Stimulated activated CD8-positive, alpha-beta memory T cell treated with anti-CD3 and anti-CD28 coated beads, Interleukin-12 subunit alpha, Interleukin-12 subunit beta, amount 100 ng/mL, for 4 hours (primary cell): ENCODE data around the gene PDGFA.

Experiments
- DNase-seq: peaks from one replicate; pipeline ENCODE4 v3.0.0-alpha.2; 2020; ENCODE audit warnings: low read depth

Gene PDGFA

GRCh38 chr7:536231-536630 lies 16.6 kb upstream of the PDGFA start:
- no peak for DNase-seq

- no peak for DNase-seq
Measured at GRCh38 chr7:534959-535358, 15.3 kb upstream of the PDGFA start.

GRCh38 chr7:534075-534474 lies 14.4 kb upstream of the PDGFA start:
- DNase-seq = no peak

GRCh38 chr7:533266-533665 lies 13.6 kb upstream of the PDGFA start:
- DNase-seq = no peak

- no peak for DNase-seq
Measured at GRCh38 chr7:532379-533143, 12.9 kb upstream of the PDGFA start.

- peak; percentile 46 for DNase-seq
Measured at GRCh38 chr7:531777-532176, 12.1 kb upstream of the PDGFA start.

GRCh38 chr7:528451-528850 lies 8.8 kb upstream of the PDGFA start:
- DNase-seq = no peak

- DNase-seq = no peak
Measured at GRCh38 chr7:527723-528122, 8.1 kb upstream of the PDGFA start.

- DNase-seq = no peak
Measured at GRCh38 chr7:526460-527034, 6.9 kb upstream of the PDGFA start.

GRCh38 chr7:525740-526139 lies 6.1 kb upstream of the PDGFA start:
- no peak for DNase-seq

- DNase-seq = no peak
Measured at GRCh38 chr7:524800-525199, 5.2 kb upstream of the PDGFA start.

GRCh38 chr7:523347-524336 lies 4.0 kb upstream of the PDGFA start:
- no peak for DNase-seq

GRCh38 chr7:522951-523314 lies 3.3 kb upstream of the PDGFA start:
- no peak for DNase-seq

GRCh38 chr7:522071-522950 lies 2.7 kb upstream of the PDGFA start:
- no peak for DNase-seq

GRCh38 chr7:521221-522070 lies 1.8 kb upstream of the PDGFA start:
- DNase-seq = no peak

- no peak for DNase-seq
Measured at GRCh38 chr7:520503-521161, 986 bp upstream of the PDGFA start.

- DNase-seq = no peak
Measured at GRCh38 chr7:518630-519483, 789 bp downstream of the PDGFA start.

GRCh38 chr7:517774-518629 lies 1.6 kb downstream of the PDGFA start:
- no peak for DNase-seq
